Neuronal stem cell (in vitro differentiated cells): ENCODE data around the gene CSMD2.
A peak's percentile ranks its signal among the peaks of the same experiment; 100 is the strongest.

Source experiments
- DNase-seq: peaks from one replicate; pipeline ENCODE4 v3.0.0-alpha.2; 2013; ENCODE audit warnings: low spot score
- H2AFZ ChIP-seq: one replicate; pipeline ENCODE4 v1.6.1; 2013; ENCODE audit warnings: mild to moderate bottlenecking, low read length, inconsistent platforms
- H2AK5ac ChIP-seq: 2 replicates; pipeline ENCODE4 v1.6.1; 2013; ENCODE audit warnings: low read depth, mild to moderate bottlenecking, inconsistent platforms, low read length, moderate library complexity, mixed read lengths
- H2BK120ac ChIP-seq: 2 replicates; pipeline ENCODE4 v1.6.1; 2013; ENCODE audit warnings: low read depth, mild to moderate bottlenecking, inconsistent platforms, low read length, moderate library complexity, mixed read lengths
- H2BK12ac ChIP-seq: one replicate; pipeline ENCODE4 v1.6.1; 2013; ENCODE audit warnings: low read length, inconsistent platforms
- H2BK15ac ChIP-seq: 2 replicates; pipeline ENCODE4 v1.6.1; 2013; ENCODE audit warnings: mild to moderate bottlenecking, low read length, inconsistent platforms, mixed read lengths
- H2BK5ac ChIP-seq: one replicate; pipeline ENCODE4 v1.6.1; 2013; ENCODE audit warnings: inconsistent platforms, mild to moderate bottlenecking, low read length, moderate library complexity
- H3K14ac ChIP-seq: one replicate; pipeline ENCODE4 v1.6.1; 2013; ENCODE audit warnings: low read length, inconsistent platforms
- H3K18ac ChIP-seq: 2 replicates; pipeline ENCODE4 v1.6.1; 2013; ENCODE audit warnings: low read length, inconsistent platforms
- H3K23ac ChIP-seq: 2 replicates; pipeline ENCODE4 v1.6.1; 2013; ENCODE audit warnings: low read depth, mild to moderate bottlenecking, mixed read lengths, low read length, inconsistent platforms; ENCODE audit not compliant: poor library complexity
- H3K27ac ChIP-seq: replicated peaks from 3 replicates; pipeline ENCODE4 v1.5.1; 2013; ENCODE audit warnings: low read length, inconsistent platforms
- H3K27me3 ChIP-seq, 3 experiments: 2 replicates each; pipeline ENCODE4 v1.6.1; 2013; ENCODE audit warnings: low read length in 3 of 3, mild to moderate bottlenecking in 2 of 3, inconsistent platforms in 1 of 3, low read depth in 1 of 3, mixed read lengths in 1 of 3, moderate library complexity in 1 of 3; ENCODE audit not compliant: control insufficient read depth in 3 of 3, insufficient read depth in 3 of 3
- H3K36me3 ChIP-seq, 2 donors: replicated peaks in 1 of 2; 2 replicates each; pipeline ENCODE4 v1.6.1; 2013; ENCODE audit warnings: low read length in 2 of 2; ENCODE audit not compliant: control insufficient read depth in 2 of 2, insufficient read depth in 2 of 2
- H3K4ac ChIP-seq: 2 replicates; pipeline ENCODE4 v1.6.1; 2013; ENCODE audit warnings: inconsistent platforms, mild to moderate bottlenecking, low read length, moderate library complexity
- H3K4me1 ChIP-seq, 2 donors: 1 replicate in 1 of 2; 2 replicates in 1 of 2; pipeline ENCODE4 v1.6.1; 2013; ENCODE audit warnings: low read length in 2 of 2, low read depth in 1 of 2; ENCODE audit not compliant: control insufficient read depth in 2 of 2, insufficient read depth in 1 of 2
- H3K4me2 ChIP-seq: one replicate; pipeline ENCODE4 v1.6.1; 2013; ENCODE audit warnings: mild to moderate bottlenecking, low read length, inconsistent platforms; ENCODE audit not compliant: insufficient read depth, poor library complexity, severe bottlenecking
- H3K4me3 ChIP-seq, 2 donors: 2 replicates each; pipeline ENCODE4 v1.5.1; 2013; ENCODE audit warnings: low read length in 2 of 2, mild to moderate bottlenecking in 2 of 2, inconsistent platforms in 1 of 2, moderate library complexity in 1 of 2
- H3K79me1 ChIP-seq: one replicate; pipeline ENCODE4 v1.6.1; 2013; ENCODE audit warnings: low read depth, mild to moderate bottlenecking, inconsistent platforms, low read length, moderate library complexity
- H3K9ac ChIP-seq: one replicate; pipeline ENCODE4 v1.6.1; 2013; ENCODE audit warnings: mild to moderate bottlenecking, low read depth, low read length, inconsistent platforms; ENCODE audit not compliant: poor library complexity
- H3K9me3 ChIP-seq, 2 donors: replicated peaks in 1 of 2; 2 replicates each; pipeline versions ENCODE3 to v1.6.1; 2013; ENCODE audit warnings: low read length in 2 of 2, mild to moderate bottlenecking in 2 of 2, inconsistent platforms in 1 of 2, low read depth in 1 of 2, mixed read lengths in 1 of 2, moderate library complexity in 1 of 2; ENCODE audit not compliant: control insufficient read depth in 2 of 2, insufficient read depth in 1 of 2
- H4K8ac ChIP-seq: one replicate; pipeline ENCODE4 v1.6.1; 2013; ENCODE audit warnings: low read depth, mild to moderate bottlenecking, inconsistent platforms, low read length, moderate library complexity
- H4K91ac ChIP-seq: one replicate; pipeline ENCODE4 v1.6.1; 2013; ENCODE audit warnings: low read length, low read depth, mild to moderate bottlenecking, inconsistent platforms; ENCODE audit not compliant: poor library complexity
- WGBS, 2 donors: extraction: QIAGEN DNeasy Blood & Tissue Kit; methylation state at CpG; one replicate each; pipeline ENCODE4 v1.1.7; 2013; ENCODE audit warnings: missing lambda C conversion rate in 2 of 2, mixed read lengths in 1 of 2; ENCODE audit not compliant: insufficient read length in 2 of 2, insufficient replicate concordance in 1 of 2; ENCODE audit errors: extremely low coverage in 2 of 2; 5-methylcytosine and 5-hydroxymethylcytosine counted together

The CSMD2 gene

DNA sequence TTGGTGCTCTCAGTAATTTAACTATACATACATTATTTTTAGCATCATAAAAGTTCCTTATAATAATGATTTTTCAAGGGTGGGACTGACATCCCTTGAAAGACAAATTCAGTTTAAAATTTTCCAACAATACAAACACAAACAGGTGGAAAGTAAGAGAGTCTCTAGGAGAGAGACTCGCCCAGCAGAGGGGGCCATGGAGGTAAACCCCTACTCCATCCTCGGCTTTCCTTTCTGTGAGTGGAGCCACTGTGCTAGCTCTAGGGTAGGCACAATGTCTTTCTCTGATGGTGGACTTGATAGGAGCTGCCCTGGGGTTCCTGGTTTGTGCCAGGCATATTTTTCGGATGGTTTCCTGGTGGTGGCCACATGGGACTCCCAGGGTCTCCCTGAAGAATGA is 8.3 kb downstream of the CSMD2 start:
- Histone ChIP-seq H3K79me1 (no peaks in the 10 kb centered on the region), H3K4me2 (no peak overlapping the region), H3K18ac (no peak overlapping the region), H2AK5ac (no peak overlapping the region), H2BK120ac (no peak overlapping the region), H2BK15ac (no peak overlapping the region), H2BK12ac (no peak overlapping the region), H3K4me1 (no peaks in the 10 kb centered on the region), H3K4me3 (no peak overlapping the region), H3K9ac (no peak overlapping the region), H4K8ac (no peak overlapping the region), H2AFZ (no peak overlapping the region), H3K23ac (no peak overlapping the region), H3K36me3 (no peaks in the 10 kb centered on the region), H3K4ac (no peak overlapping the region), H3K27me3 (peaks cover 0 to 26% (median 0%) of the 10 kb centered on the region in 3 experiments), H3K9me3 (no peaks in the 10 kb centered on the region), H4K91ac (no peak overlapping the region), H2BK5ac (no peak overlapping the region), H3K14ac (no peak overlapping the region), H3K27ac (no peak overlapping the region)
- no peak for DNase-seq
- no CpG with 5 or more reads among the region's 3 CpGs for WGBS, 2 donors

DNA sequence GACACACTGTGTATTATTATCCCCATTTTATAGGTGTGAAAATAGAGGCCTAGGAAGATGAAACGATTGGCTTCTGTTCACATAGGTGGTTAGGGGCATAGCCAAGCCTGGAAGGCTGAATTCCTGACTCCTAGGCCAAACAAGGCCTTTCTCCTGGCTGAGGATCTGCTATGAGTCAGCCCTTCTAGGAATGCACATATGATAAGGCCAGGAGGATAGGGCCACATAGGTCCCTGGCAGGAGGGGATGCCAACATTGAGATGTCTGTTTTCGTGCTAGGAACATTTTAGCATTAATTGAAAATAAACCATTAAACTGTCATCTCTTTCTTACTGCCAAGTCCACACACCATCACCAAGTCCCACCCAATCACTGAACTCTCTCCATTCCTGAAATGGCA is 9.2 kb downstream of the CSMD2 start:
- Histone ChIP-seq H3K18ac (no peak overlapping the region), H2BK120ac (no peak overlapping the region), H2AFZ (no peak overlapping the region), H3K9me3 (no peaks in the 10 kb centered on the region), H2BK5ac (no peak overlapping the region), H3K14ac (no peak overlapping the region), H4K8ac (no peak overlapping the region), H3K27me3 (peaks cover 0 to 17% (median 0%) of the 10 kb centered on the region in 3 experiments), H3K4me3 (no peak overlapping the region), H4K91ac (no peak overlapping the region), H3K4me1 (peaks cover 0 to 5% of the 10 kb centered on the region in 2 donors), H3K27ac (no peak overlapping the region), H2AK5ac (no peak overlapping the region), H3K4ac (no peak overlapping the region), H2BK12ac (no peak overlapping the region), H2BK15ac (no peak overlapping the region), H3K79me1 (no peaks in the 10 kb centered on the region), H3K4me2 (no peak overlapping the region), H3K36me3 (no peaks in the 10 kb centered on the region), H3K23ac (no peak overlapping the region), H3K9ac (no peak overlapping the region)
- no CpG with 5 or more reads among the region's 2 CpGs for WGBS, 2 donors
- DNase-seq = no peak

DNA sequence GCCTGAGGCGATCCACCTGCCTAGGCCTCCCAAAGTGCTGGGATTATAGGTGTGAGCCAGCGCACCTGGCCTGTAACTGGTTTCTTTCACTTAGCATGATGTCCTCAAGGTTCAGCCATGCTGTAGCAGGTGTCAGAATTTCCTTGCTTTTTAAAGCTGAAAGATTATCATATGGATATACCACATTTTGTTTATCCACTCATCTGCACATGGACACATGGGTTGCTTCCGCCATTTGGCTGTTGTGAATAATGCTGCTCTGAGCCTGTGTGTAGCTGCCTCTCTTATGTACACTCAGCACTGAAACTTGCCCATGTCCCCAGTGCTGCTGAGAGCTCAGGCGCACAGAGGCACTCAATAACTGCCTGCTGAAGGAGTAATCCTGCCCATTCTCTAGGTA is 11.8 kb downstream of the CSMD2 start:
- no peak overlapping the region for H2AK5ac ChIP-seq
- DNase-seq = no peak
- H4K91ac ChIP-seq = no peak overlapping the region
- H4K8ac ChIP-seq = no peak overlapping the region
- no peaks in the 10 kb centered on the region for H3K36me3 ChIP-seq
- H3K9ac ChIP-seq = no peak overlapping the region
- no peak overlapping the region for H3K23ac ChIP-seq
- H3K79me1 ChIP-seq = no peaks in the 10 kb centered on the region
- H2BK5ac ChIP-seq = no peak overlapping the region
- peak overlapping the region; percentile 54 for H3K18ac ChIP-seq
- no peak overlapping the region for H3K14ac ChIP-seq
- H3K9me3 ChIP-seq = no peaks in the 10 kb centered on the region
- no peak overlapping the region for H2BK15ac ChIP-seq
- peaks cover 0 to 6% (median 0%) of the 10 kb centered on the region in 3 experiments for H3K27me3 ChIP-seq
- no peak overlapping the region for H3K27ac ChIP-seq
- no peak overlapping the region for H2AFZ ChIP-seq
- no peak overlapping the region for H2BK12ac ChIP-seq
- no peak overlapping the region for H3K4me3 ChIP-seq
- peaks cover 0 to 15% of the 10 kb centered on the region in 2 donors for H3K4me1 ChIP-seq
- no CpG with 5 or more reads among the region's 4 CpGs for WGBS, 2 donors
- no peak overlapping the region for H3K4me2 ChIP-seq
- no peak overlapping the region for H2BK120ac ChIP-seq
- H3K4ac ChIP-seq = no peak overlapping the region

DNA sequence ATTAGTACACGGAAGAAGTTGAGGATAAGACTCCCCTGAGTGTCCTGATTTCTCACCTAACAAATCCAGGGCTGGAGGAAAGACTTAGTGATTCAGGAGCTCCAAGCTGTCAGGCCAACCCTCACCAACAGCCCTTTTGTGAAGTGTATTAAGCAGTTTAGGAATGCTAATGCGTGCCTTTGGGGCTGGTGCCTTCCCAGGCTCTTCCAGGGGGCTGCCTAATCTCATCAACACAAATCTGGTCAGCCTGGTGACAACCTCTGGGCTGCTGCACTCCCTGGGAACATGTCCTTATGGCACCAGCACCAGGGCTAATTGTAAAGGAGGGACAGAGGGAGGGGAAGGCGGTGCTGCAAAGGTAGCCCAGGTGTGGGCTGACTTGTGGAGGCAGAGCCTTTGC is 15.5 kb downstream of the CSMD2 start:
- peak; percentile 40 for DNase-seq
- peaks cover 0 to 15% of the 10 kb centered on the region in 2 donors for H3K4me1 ChIP-seq
- H4K91ac ChIP-seq = no peak overlapping the region

More for the DNA sequence above, 15.5 kb downstream of the CSMD2 start:
- Histone ChIP-seq H3K18ac (no peak overlapping the region), H2AK5ac (no peak overlapping the region), H3K27ac (peak overlapping the region; percentile 55), H3K27me3 (peaks cover 0 to 6% (median 0%) of the 10 kb centered on the region in 3 experiments), H2BK5ac (no peak overlapping the region), H3K36me3 (no peaks in the 10 kb centered on the region), H3K9ac (no peak overlapping the region), H3K14ac (no peak overlapping the region), H3K23ac (no peak overlapping the region), H3K79me1 (no peaks in the 10 kb centered on the region), H3K4me3 (no peak overlapping the region), H3K9me3 (no peaks in the 10 kb centered on the region), H3K4me2 (no peak overlapping the region), H2AFZ (no peak overlapping the region), H2BK15ac (no peak overlapping the region), H3K4ac (no peak overlapping the region), H2BK120ac (no peak overlapping the region), H4K8ac (no peak overlapping the region), H2BK12ac (no peak overlapping the region)
- WGBS, 2 donors = no CpG with 5 or more reads among the region's 3 CpGs
